ENCODE data around the gene DNAH9. TPM values are rescaled to one million over a fixed set of nuclear protein-coding genes. Genes with fewer than 3 reads are reported as not detected.

Gene DNAH9
- total RNA-seq, 6 experiments from 2014 or later = not detected

- TF ChIP-seq POLR2A (IDR thresholded peaks at IDR 0.05) (no peak), CTCF (IDR thresholded peaks at IDR 0.05) (no peak)
- Histone ChIP-seq H3K36me3 (no peaks in the 10 kb centered on the region), H3K4me1 (no peaks in the 10 kb centered on the region), H3K27ac (no peak overlapping the region), H3K27me3 (no peaks in the 10 kb centered on the region), H3K9me3 (no peaks in the 10 kb centered on the region), H3K4me3 (no peak overlapping the region)
- no peak for ATAC-seq
- intact Hi-C loops (cut with DNase I) = loop anchor here in 1 of 2 donors (10.0 kb wide), 1 partner anchor 49 kb away; no protein-coding TSS in a partner anchor
- WGBS (ENCODE audit: insufficient coverage, low coverage, low lambda C conversion rate, missing lambda C conversion rate) = 85% methylated on average over 7 of the region's 7 CpGs
- DNase-seq = no peak
Observed at GRCh38 chr17:11805952-11806351, 207.7 kb downstream of the DNAH9 start.

GRCh38 chr17:11807606-11808005, 209.3 kb downstream of the DNAH9 start:
- Histone ChIP-seq H3K9me3 (no peaks in the 10 kb centered on the region), H3K27me3 (no peaks in the 10 kb centered on the region), H3K4me1 (no peaks in the 10 kb centered on the region), H3K36me3 (no peaks in the 10 kb centered on the region), H3K27ac (no peak overlapping the region), H3K4me3 (no peak overlapping the region)
- ATAC-seq = no peak
- WGBS (ENCODE audit: insufficient coverage, low coverage, low lambda C conversion rate, missing lambda C conversion rate) = 46% methylated on average over 7 of the region's 7 CpGs
- TF ChIP-seq POLR2A (IDR thresholded peaks at IDR 0.05) (no peak), CTCF (IDR thresholded peaks at IDR 0.05) (no peak)
- DNase-seq = no peak
- intact Hi-C loops (cut with DNase I) = loop anchor here in 1 of 2 donors (10.0 kb wide), 1 partner anchor 47 kb away; no protein-coding TSS in a partner anchor

GRCh38 chr17:11813278-11813677, 215.0 kb downstream of the DNAH9 start:
- no peaks in the 10 kb centered on the region for H3K9me3 ChIP-seq
- ATAC-seq (no peak), DNase-seq (no peak)
- H3K27ac ChIP-seq = no peak overlapping the region
- no peaks in the 10 kb centered on the region for H3K36me3 ChIP-seq
- no peaks in the 10 kb centered on the region for H3K4me1 ChIP-seq
- intact Hi-C loops (cut with DNase I) = no loop called here
- 78% methylated on average over 4 of the region's 4 CpGs for whole genome bisulfite sequencing (ENCODE audit: insufficient coverage, low coverage, low lambda C conversion rate, missing lambda C conversion rate)
- no peak for TF ChIP-seq POLR2A (IDR thresholded peaks at IDR 0.05)
- TF ChIP-seq CTCF (IDR thresholded peaks at IDR 0.05) = no peak
- H3K27me3 ChIP-seq = no peaks in the 10 kb centered on the region
- no peak overlapping the region for H3K4me3 ChIP-seq

- DNase-seq (no peak), ATAC-seq (no peak)
- H3K27me3 ChIP-seq = no peaks in the 10 kb centered on the region
- H3K36me3 ChIP-seq = no peaks in the 10 kb centered on the region
- no peaks in the 10 kb centered on the region for H3K4me1 ChIP-seq
- TF ChIP-seq CTCF (IDR thresholded peaks at IDR 0.05) (no peak), POLR2A (IDR thresholded peaks at IDR 0.05) (no peak)
- intact Hi-C loops (cut with DNase I) = no loop called here
- H3K27ac ChIP-seq = no peak overlapping the region
- no peak overlapping the region for H3K4me3 ChIP-seq
- H3K9me3 ChIP-seq = no peaks in the 10 kb centered on the region
Observed at GRCh38 chr17:11813871-11814270, 215.6 kb downstream of the DNAH9 start.

GRCh38 chr17:11814655-11815262, 216.5 kb downstream of the DNAH9 start:
- intact Hi-C loops (cut with DNase I) = no loop called here
- H3K4me1 ChIP-seq = no peaks in the 10 kb centered on the region
- DNase-seq = no peak
- ATAC-seq = no peak
- H3K4me3 ChIP-seq = no peak overlapping the region
- no peaks in the 10 kb centered on the region for H3K36me3 ChIP-seq
- 36% methylated on average over 3 of the region's 3 CpGs for WGBS (ENCODE audit: insufficient coverage, low coverage, low lambda C conversion rate, missing lambda C conversion rate)
- H3K27ac ChIP-seq = no peak overlapping the region
- no peaks in the 10 kb centered on the region for H3K27me3 ChIP-seq
- TF ChIP-seq POLR2A (IDR thresholded peaks at IDR 0.05) (no peak), CTCF (IDR thresholded peaks at IDR 0.05) (no peak)
- H3K9me3 ChIP-seq = no peaks in the 10 kb centered on the region

Measured in right lobe of liver (tissue), 6 donors.